Measurements from ENCODE around the gene SPRR2D.
"Not testable (repeated sequence)": the region's sequence is repeated elsewhere in the genome, so short reads cannot be mapped to it uniquely, and the experiment has no call there.

SPRR2D gene

GRCh38 chr1:153058826-153059784 lies 18.2 kb upstream of the SPRR2D start:
- H3K36me3 ChIP-seq (ENCODE audit: low read length) = no peaks in the 10 kb centered on the region
- H2AFZ ChIP-seq (ENCODE audit: low read depth, low read length, severe bottlenecking) = no peak overlapping the region
- H3K4me2 ChIP-seq (ENCODE audit: low read depth, low read length, poor library complexity, severe bottlenecking) = no peak overlapping the region
- no peak overlapping the region for H3K9ac ChIP-seq (ENCODE audit: low read length)
- H4K20me1 ChIP-seq (ENCODE audit: low read depth, low read length) = no peaks in the 10 kb centered on the region; the same call in 1 of the 2 replicates
- no peaks in the 10 kb centered on the region for H3K79me2 ChIP-seq (ENCODE audit: insufficient read depth, low read length)
- no peak for TF ChIP-seq EZH2phosphoT487 (conservative IDR thresholded peaks at IDR 0.05; ENCODE audit: low read length)
- no peak for TF ChIP-seq CTCF (IDR thresholded peaks at IDR 0.05; ENCODE audit: insufficient read depth, low read length, poor library complexity, severe bottlenecking)
- no peaks in the 10 kb centered on the region for H3K9me3 ChIP-seq (ENCODE audit: insufficient read depth, low read length)
- no peak overlapping the region for H3K27ac ChIP-seq (ENCODE audit: low read depth, low read length)
- H3F3A ChIP-seq (ENCODE audit: insufficient read depth) = no peaks in the 10 kb centered on the region
- H3K27me3 ChIP-seq (ENCODE audit: low read length) = no peaks in the 10 kb centered on the region
- no peak overlapping the region for H3K4me3 ChIP-seq (ENCODE audit: insufficient read depth, low read length, poor library complexity, severe bottlenecking)
- H3K9me2 ChIP-seq (replicated peaks; ENCODE audit: insufficient read depth, low read length) = no peaks in the 10 kb centered on the region; the same call in 1 of the 2 replicates

GRCh38 chr1:153058154-153058553 lies 17.2 kb upstream of the SPRR2D start:
- H3K27me3 ChIP-seq (ENCODE audit: low read length) = no peaks in the 10 kb centered on the region
- no peaks in the 10 kb centered on the region; the same call in 1 of the 2 replicates for H3K9me2 ChIP-seq (replicated peaks; ENCODE audit: insufficient read depth, low read length)
- no peaks in the 10 kb centered on the region for H4K20me1 ChIP-seq (ENCODE audit: low read depth, low read length)
- H3K9ac ChIP-seq (ENCODE audit: low read length) = no peak overlapping the region
- no peak overlapping the region for H3K27ac ChIP-seq (ENCODE audit: low read depth, low read length)
- H3K36me3 ChIP-seq (ENCODE audit: low read length) = no peaks in the 10 kb centered on the region
- no peaks in the 10 kb centered on the region for H3F3A ChIP-seq (ENCODE audit: insufficient read depth)
- H3K4me2 ChIP-seq (ENCODE audit: low read depth, low read length, poor library complexity, severe bottlenecking) = no peak overlapping the region
- no peaks in the 10 kb centered on the region for H3K79me2 ChIP-seq (ENCODE audit: insufficient read depth, low read length)
- H2AFZ ChIP-seq (ENCODE audit: low read depth, low read length, severe bottlenecking) = no peak overlapping the region
- TF ChIP-seq CTCF (IDR thresholded peaks at IDR 0.05; ENCODE audit: insufficient read depth, low read length, poor library complexity, severe bottlenecking) (no peak), EZH2phosphoT487 (conservative IDR thresholded peaks at IDR 0.05; ENCODE audit: low read length) (no peak)
- H3K4me3 ChIP-seq (ENCODE audit: insufficient read depth, low read length, poor library complexity, severe bottlenecking) = no peak overlapping the region
- H3K9me3 ChIP-seq (ENCODE audit: insufficient read depth, low read length) = no peaks in the 10 kb centered on the region

- Histone ChIP-seq H3K27me3 (ENCODE audit: low read length) (no peaks in the 10 kb centered on the region), H3K4me3 (ENCODE audit: insufficient read depth, low read length, poor library complexity, severe bottlenecking) (no peak within 1 kb of the TSS), H3K9ac (ENCODE audit: low read length) (no peak within 1 kb of the TSS), H3K79me2 (ENCODE audit: insufficient read depth, low read length) (no peaks in the 10 kb centered on the region), H3F3A (ENCODE audit: insufficient read depth) (no peaks in the 10 kb centered on the region), H4K20me1 (ENCODE audit: low read depth, low read length) (no peaks in the 10 kb centered on the region), H3K36me3 (ENCODE audit: low read length) (no peaks in the 10 kb centered on the region), H3K9me2 (replicated peaks; ENCODE audit: insufficient read depth, low read length) (no peaks in the 10 kb centered on the region; the same call in 1 of the 2 replicates), H3K27ac (ENCODE audit: low read depth, low read length) (no peak within 1 kb of the TSS), H3K9me3 (ENCODE audit: insufficient read depth, low read length) (no peaks in the 10 kb centered on the region), H3K4me2 (ENCODE audit: low read depth, low read length, poor library complexity, severe bottlenecking) (no peak within 1 kb of the TSS), H2AFZ (ENCODE audit: low read depth, low read length, severe bottlenecking) (no peak within 1 kb of the TSS)
- no peak for TF ChIP-seq CTCF (IDR thresholded peaks at IDR 0.05; ENCODE audit: insufficient read depth, low read length, poor library complexity, severe bottlenecking)
- TF ChIP-seq EZH2phosphoT487 (conservative IDR thresholded peaks at IDR 0.05; ENCODE audit: low read length) = no peak
Measured at GRCh38 chr1:153057375-153057774, 16.5 kb upstream of the SPRR2D start, which contains the start of gene SPRR2A. SPRR2A (minus strand) TSS chr1:153057512; CDS start chr1:153056735, 777 bp downstream.

- H4K20me1 ChIP-seq (ENCODE audit: low read depth, low read length); H3K4me3 ChIP-seq (ENCODE audit: insufficient read depth, low read length, poor library complexity, severe bottlenecking); H3K27ac ChIP-seq (ENCODE audit: low read depth, low read length); H3K9me3 ChIP-seq (ENCODE audit: insufficient read depth, low read length); H3F3A ChIP-seq (ENCODE audit: insufficient read depth); H2AFZ ChIP-seq (ENCODE audit: low read depth, low read length, severe bottlenecking); H3K27me3 ChIP-seq (ENCODE audit: low read length); H3K4me2 ChIP-seq (ENCODE audit: low read depth, low read length, poor library complexity, severe bottlenecking); H3K9ac ChIP-seq (ENCODE audit: low read length); H3K79me2 ChIP-seq (ENCODE audit: insufficient read depth, low read length); H3K36me3 ChIP-seq (ENCODE audit: low read length); H3K9me2 ChIP-seq (replicated peaks; ENCODE audit: insufficient read depth, low read length): not testable (repeated sequence)
Measured at GRCh38 chr1:153056111-153056510, 15.2 kb upstream of the SPRR2D start.
